Activated naive CD8-positive, alpha-beta T cell treated with anti-CD3 and anti-CD28 coated beads, Interleukin-2, amount 50 U/mL, for 16 hours (primary cell): ENCODE measurements around the gene MAN1B1.
"Not testable (repeated sequence)": the region's sequence is repeated elsewhere in the genome, so short reads cannot be mapped to it uniquely, and the experiment has no call there.

Experiments
- DNase-seq: peaks from one replicate; pipeline ENCODE4 v3.0.0-alpha.2; 2020; ENCODE audit warnings: low read depth, low spot score

MAN1B1 gene

GRCh38 chr9:137110147-137110910 is 23.5 kb downstream of the MAN1B1 start:
- DNase-seq: no peak

DNA sequence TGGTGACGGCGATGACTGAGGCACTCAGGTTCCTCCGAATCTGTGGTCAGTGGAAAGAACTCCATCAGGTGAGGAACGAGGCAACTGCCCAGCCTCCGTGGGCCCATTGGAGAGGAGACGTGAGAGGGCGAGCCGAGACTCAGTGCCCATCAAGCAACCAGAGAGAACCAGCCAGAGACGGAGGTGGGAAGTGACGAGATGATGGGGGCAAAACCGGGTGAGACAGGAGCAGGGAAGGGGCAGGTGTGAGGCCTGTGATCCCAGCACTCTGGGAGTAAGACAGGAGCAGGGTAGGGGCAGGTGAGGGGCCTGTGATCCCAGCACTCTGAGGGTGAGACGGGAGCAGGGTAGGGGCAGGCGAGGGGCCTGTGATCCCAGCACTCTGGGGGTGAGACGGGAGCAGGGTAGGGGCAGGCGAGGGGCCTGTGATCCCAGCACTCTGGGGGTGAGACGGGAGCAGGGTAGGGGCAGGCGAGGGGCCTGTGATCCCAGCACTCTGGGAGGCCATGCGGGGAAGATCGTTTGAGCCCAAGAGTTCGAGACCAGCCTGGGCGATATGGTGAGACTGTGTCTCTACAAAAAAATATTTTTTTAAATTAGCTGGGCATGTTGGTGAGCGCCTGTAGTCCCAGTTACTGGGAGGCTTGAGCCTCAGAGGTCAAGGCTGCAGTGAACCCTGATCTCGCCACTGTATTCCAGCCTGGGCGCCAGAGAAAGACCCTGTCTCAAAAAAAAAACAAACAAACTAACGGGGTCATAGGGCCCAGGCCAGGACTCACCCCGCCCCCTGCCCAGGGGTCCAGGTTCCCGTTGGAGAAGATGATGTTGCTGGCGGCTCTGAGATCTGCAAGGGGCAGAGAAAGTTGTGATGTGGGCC is 24.4 kb downstream of the MAN1B1 start:
- DNase-seq: no peak

- DNase-seq: no peak
Measured at GRCh38 chr9:137111788-137112563, 25.2 kb downstream of the MAN1B1 start.

DNA sequence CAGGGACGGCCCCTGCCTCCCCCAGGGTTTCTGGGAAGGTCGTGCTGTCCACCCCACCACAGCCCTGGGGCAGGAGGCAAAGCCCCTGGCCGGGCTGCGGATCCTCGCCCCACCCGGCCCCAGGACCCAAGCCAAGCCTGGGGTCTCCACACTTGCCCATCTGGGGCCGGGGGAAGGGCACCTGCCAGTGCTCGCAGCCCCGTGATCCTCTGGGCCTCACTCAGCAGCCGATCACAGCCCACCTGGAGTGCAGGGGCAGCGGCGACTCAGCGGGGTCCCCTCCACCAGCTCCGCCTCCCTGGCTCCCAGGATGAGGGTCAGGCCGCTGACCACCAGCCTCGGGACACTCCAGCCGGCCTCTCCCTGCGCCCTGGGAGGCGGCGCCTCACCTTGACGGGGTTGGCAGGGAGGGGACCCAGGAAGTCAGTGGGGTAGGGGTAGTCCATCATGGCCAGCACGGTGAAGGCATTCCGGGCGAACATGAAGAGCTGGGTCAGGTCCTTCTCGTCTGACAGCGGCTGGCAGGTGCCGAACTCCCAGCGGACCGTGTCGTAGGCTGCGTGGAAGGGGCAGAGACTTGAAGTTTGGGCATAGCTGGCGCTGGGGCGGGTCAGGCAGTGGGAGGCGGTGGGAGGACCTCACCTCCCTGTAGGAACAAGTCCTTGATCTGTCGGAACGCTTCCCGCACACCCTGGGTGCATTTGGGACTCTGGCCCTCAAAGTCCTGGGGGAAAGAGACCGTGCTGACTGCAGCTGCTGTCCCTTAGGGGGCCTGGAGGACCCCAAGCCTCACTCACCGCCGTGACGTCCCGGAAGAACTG is 26.0 kb downstream of the MAN1B1 start:
- no peak for DNase-seq

- no peak for DNase-seq
Measured at GRCh38 chr9:137113385-137114159, 26.8 kb downstream of the MAN1B1 start.

DNA sequence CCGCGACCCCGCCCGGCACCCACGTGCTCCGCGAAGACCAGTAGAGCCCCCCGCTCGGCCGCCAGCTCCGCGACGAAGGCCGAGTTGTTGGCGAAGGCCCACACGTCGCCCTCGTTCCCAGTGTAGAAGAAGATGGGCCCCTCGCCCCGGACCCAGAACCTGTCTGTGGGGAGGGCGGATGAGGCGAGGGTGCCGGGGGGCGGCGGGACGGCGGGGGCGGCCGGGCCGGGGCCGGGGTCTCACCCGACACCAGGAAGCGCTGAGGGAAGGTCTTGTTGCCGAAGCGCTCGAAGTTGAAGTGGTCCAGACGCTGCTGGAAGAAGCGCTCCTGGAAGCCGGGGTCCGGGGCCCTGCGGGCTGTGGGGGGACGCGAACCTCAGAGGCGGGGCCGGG is 27.4 kb downstream of the MAN1B1 start:
- DNase-seq: no peak

GRCh38 chr9:137114613-137115393 is 28.0 kb downstream of the MAN1B1 start, which contains the start of gene DPP7:
TSS of gene DPP7 (minus strand) at chr9:137114733. CDS start at chr9:137114713, 20 bp downstream.
- DNase-seq: peak; percentile 55

DNA sequence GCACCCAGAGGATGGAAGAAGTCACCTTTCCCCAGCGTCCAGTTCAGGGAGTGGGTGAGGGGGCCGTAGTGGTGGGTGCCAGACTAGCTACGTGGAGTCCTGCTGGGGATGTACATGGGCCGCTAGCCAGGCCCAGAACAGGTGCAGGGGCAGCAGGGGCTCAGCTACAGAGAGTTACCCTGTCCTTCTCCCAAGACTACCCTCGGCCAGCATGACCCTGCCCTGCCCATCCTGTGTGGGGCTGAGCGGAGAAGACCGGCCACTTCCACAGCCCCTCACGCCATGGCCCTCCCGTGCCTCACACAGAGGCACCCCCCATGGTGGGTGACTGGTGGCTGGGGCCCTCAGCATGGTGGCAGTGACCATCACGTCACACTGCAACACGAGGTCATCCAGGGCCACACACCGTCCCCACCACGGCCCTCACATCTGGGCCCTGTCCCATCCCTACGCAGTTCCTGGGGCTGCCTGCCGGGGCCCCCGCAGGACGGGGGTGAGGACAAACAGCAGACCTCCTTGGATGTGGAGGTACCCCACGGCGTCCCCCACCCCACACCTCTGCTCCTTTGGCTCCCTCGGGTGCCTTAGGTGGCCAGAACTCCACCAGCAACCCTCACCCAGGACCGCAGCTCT is 28.7 kb downstream of the MAN1B1 start:
- no peak for DNase-seq

DNA sequence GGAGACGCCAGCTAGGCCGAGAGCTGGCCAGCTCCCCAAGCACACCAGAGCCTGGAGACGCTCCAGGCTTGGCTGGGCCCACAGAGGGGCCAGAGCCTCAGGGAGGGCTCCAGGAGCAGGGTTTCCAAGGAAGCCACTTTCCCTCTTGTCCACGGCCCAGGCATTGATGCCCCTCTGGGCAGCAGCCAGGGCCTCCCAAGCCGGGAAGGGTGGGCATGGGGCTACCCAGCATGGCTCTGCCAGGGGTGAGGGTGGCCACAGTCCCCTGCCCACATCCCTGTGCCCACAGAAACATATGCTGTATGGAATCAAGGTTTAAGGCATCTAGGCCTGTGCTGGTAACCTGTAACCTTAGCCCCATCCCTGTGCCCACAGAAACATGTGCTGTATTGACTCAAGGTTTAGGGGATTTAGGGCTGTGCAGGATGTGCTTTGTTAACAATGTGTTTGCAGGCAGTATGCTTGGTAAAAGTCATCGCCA is 29.3 kb downstream of the MAN1B1 start:
- no peak for DNase-seq

DNA sequence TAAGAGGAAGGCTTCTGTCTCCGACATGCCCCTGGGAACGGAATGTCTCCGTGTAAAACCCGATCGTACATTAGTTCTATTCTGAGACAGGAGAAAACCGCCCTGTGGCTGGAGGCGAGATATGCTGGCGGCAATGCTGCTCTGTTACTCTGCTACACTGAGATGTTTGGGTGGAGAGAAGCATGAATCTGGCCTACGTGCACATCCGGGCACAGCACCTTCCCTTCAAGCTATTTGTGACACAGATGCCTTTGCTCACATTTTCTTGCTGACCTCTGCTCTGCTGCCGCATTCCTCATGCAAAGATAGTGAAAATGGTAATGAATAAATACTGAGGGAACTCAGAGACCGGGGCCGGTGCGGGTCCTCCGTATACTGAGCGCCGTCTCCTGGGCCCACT is 29.9 kb downstream of the MAN1B1 start:
- DNase-seq: no peak

DNA sequence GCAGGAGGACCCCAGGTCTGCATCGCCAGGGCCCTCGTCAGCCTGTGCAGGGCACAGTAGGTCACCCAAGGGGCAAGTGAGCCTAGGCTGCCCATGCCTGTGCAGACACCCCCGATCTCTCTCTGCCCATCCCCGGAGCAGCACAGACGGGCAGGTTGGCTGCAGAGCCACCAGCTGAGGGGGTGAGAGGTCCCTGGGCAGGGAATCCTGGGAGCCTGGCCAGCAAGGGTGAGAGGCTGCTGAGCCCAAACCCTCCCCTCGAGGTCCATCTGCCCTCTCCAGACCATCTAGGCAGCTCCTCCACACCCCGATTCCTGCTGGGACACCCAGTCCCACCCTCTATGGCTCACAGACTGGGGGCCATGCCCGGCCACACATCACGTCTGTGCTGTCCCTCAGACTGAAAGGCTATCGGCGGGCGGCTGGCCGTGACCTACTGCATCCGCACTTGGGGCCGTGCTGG is 30.5 kb downstream of the MAN1B1 start:
- no peak for DNase-seq

DNA sequence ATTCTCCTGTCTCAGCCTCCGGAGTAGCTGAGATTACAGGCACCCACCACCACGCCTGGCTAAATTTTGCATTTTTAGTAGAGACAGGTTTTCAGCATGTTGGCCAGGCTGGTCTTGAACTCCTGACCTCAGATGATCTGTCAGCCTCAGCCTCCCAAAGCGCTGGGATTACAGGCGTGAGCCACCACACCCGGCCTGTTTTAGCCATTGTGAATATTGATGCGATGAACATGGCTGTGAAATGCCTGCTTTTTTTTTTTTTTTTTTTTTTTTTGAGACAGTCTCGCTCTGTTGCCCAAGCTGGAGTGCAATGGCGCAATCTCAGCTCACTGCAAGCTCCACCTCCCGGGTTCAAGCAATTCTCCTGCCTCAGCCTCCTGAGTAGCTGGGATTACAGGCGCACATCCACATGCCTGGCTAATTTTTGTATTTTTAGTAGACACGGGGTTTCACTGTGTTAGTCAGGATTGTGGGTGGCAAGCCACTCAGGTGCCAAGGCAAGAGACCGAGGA is 31.4 kb downstream of the MAN1B1 start:
- not testable (repeated sequence) for DNase-seq

GRCh38 chr9:137121927-137122795 is 35.4 kb downstream of the MAN1B1 start:
- DNase-seq: not testable (repeated sequence)

GRCh38 chr9:137122796-137123467 is 36.1 kb downstream of the MAN1B1 start:
- DNase-seq: not testable (repeated sequence)

DNA sequence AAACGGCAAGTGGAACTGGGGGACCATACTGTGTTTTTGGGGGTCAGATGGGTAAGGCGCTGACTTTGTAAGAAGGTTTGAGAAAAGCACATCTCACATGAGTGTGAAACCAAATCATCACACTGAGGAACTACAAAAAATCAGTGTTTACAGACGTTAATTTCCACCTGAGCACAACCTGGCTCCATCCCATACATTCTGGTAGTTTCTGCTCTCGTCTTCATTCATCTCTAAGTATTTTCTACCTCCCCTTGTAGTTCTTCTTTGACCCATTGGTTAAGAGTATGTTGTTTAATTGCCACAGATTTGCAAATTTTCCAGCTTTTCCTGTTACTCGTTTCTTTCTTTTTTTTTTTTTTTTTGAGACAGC is 36.7 kb downstream of the MAN1B1 start:
- DNase-seq: no peak

GRCh38 chr9:137123952-137124462 is 37.2 kb downstream of the MAN1B1 start:
- DNase-seq: not testable (repeated sequence)

DNA sequence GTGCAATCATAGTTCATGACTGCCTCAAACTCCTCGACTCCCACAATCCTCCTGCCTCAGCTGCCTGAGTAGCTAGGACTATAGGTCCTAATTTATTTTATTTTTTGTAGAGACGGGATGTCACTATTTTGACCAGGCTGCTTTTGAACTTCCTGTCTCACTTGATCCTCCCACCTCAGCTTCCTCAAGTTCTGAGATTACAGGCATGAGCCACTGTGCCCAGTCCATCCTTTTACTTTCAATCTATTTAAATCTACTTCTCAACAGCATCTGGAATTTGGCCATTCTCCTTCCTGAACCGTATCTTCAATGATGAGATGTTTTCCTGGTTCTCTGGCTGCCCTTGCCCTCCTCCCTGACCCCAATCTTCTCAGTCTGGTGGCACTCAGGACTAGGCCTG is 40.0 kb downstream of the MAN1B1 start:
- no peak for DNase-seq
